ENCODE data around the gene VIP.

Gene VIP

DNA sequence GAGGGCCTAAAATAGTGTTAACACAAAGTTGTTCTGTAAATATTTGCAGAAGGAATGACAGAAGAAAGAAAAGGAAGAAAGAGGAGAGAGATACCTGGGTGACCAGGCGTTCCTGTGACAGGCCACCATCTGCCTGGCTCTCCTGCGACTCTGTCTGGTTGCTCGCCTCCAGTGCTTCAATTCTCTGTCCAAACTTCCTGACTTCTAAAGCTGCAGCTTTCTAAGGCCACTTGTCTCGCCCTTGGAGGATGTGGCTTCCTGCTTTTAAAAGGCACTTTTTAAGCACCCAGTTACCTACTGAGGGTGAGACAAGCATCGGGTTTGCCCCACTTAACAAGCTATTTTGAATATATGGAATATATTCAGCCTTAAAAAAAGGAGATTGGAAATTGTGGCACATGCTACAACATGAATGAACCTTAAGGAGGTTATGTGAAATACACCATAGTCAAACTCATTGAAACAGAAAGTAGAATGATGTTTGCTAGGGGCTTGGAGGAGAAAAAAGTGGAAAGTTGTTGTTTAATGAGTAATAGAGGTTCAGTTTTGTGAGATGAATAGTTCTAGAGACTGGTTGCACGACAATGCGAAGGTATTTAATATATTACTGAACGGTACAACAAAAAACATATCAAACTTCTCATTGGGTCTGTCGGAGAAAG lies 32.8 kb downstream of the VIP start:
- no peak for DNase-seq

GRCh38 chr6:152794696-152795095 lies 44.1 kb downstream of the VIP start:
- DNase-seq = no peak

GRCh38 chr6:152804150-152804549 lies 53.6 kb downstream of the VIP start:
- DNase-seq = no peak

All from activated effector memory CD4-positive, alpha-beta T cell treated with anti-CD3 and anti-CD28 coated beads, Interleukin-2, amount 50 U/mL, for 16 hours (primary cell).